Measurements from ENCODE around the gene BMPR1B.

The BMPR1B gene

GRCh38 chr4:95178938-95179337 lies 421.2 kb downstream of the BMPR1B start:
- DNase-seq (ENCODE audit: extremely low read depth in 1 of 2, low read depth in 1 of 2) = no peak

GRCh38 chr4:95180531-95181242 lies 422.9 kb downstream of the BMPR1B start:
- DNase-seq (ENCODE audit: extremely low read depth in 1 of 2, low read depth in 1 of 2) = no peak

GRCh38 chr4:95181243-95181995 lies 423.7 kb downstream of the BMPR1B start:
- peak in 1 of 2 donors; percentile 10 for DNase-seq (ENCODE audit: extremely low read depth in 1 of 2, low read depth in 1 of 2)

GRCh38 chr4:95181996-95182306 lies 424.2 kb downstream of the BMPR1B start:
- DNase-seq (ENCODE audit: extremely low read depth in 1 of 2, low read depth in 1 of 2) = no peak

- no peak for DNase-seq (ENCODE audit: extremely low read depth in 1 of 2, low read depth in 1 of 2)
Observed at GRCh38 chr4:95183656-95184408, 426.1 kb downstream of the BMPR1B start.

- DNase-seq (ENCODE audit: extremely low read depth in 1 of 2, low read depth in 1 of 2) = no peak
Observed at GRCh38 chr4:95186666-95187065, 428.9 kb downstream of the BMPR1B start.

- no peak for DNase-seq (ENCODE audit: extremely low read depth in 1 of 2, low read depth in 1 of 2)
Observed at GRCh38 chr4:95188701-95189370, 431.1 kb downstream of the BMPR1B start.

- no peak for DNase-seq (ENCODE audit: extremely low read depth in 1 of 2, low read depth in 1 of 2)
Observed at GRCh38 chr4:95190751-95191436, 433.1 kb downstream of the BMPR1B start.

GRCh38 chr4:95191537-95191936 lies 433.8 kb downstream of the BMPR1B start:
- DNase-seq (ENCODE audit: extremely low read depth in 1 of 2, low read depth in 1 of 2) = no peak

GRCh38 chr4:95193391-95194224 lies 435.9 kb downstream of the BMPR1B start:
- DNase-seq (ENCODE audit: extremely low read depth in 1 of 2, low read depth in 1 of 2) = no peak

GRCh38 chr4:95197353-95197752 lies 439.6 kb downstream of the BMPR1B start:
- DNase-seq (ENCODE audit: extremely low read depth in 1 of 2, low read depth in 1 of 2) = no peak

- DNase-seq (ENCODE audit: extremely low read depth in 1 of 2, low read depth in 1 of 2) = no peak
Observed at GRCh38 chr4:95198961-95199360, 441.2 kb downstream of the BMPR1B start.

- DNase-seq (ENCODE audit: extremely low read depth in 1 of 2, low read depth in 1 of 2) = no peak
Observed at GRCh38 chr4:95204267-95204844, 446.6 kb downstream of the BMPR1B start.

GRCh38 chr4:95204873-95205272 lies 447.1 kb downstream of the BMPR1B start:
- DNase-seq (ENCODE audit: extremely low read depth in 1 of 2, low read depth in 1 of 2) = no peak

Data from stimulated activated CD8-positive, alpha-beta memory T cell treated with anti-CD3 and anti-CD28 coated beads, Interleukin-7, amount 100 ng/mL, for 48 hours (primary cell).